HG03196 (cell line): ENCODE measurements around the gene SLC2A1.

Experiments used
- ATAC-seq: cut with Tn5 transposase; IDR thresholded peaks from one replicate; pipeline ENCODE4 v1.9.1; 2021; ENCODE audit not compliant: unreplicated experiment

The SLC2A1 gene

GRCh38 chr1:42958488-42959319 is at the start of gene SLC2A1:
Gene SLC2A1 (minus strand): TSS chr1:42958868. CDS start chr1:42958651, 217 bp downstream.
- ATAC-seq, result peak; percentile 65

DNA sequence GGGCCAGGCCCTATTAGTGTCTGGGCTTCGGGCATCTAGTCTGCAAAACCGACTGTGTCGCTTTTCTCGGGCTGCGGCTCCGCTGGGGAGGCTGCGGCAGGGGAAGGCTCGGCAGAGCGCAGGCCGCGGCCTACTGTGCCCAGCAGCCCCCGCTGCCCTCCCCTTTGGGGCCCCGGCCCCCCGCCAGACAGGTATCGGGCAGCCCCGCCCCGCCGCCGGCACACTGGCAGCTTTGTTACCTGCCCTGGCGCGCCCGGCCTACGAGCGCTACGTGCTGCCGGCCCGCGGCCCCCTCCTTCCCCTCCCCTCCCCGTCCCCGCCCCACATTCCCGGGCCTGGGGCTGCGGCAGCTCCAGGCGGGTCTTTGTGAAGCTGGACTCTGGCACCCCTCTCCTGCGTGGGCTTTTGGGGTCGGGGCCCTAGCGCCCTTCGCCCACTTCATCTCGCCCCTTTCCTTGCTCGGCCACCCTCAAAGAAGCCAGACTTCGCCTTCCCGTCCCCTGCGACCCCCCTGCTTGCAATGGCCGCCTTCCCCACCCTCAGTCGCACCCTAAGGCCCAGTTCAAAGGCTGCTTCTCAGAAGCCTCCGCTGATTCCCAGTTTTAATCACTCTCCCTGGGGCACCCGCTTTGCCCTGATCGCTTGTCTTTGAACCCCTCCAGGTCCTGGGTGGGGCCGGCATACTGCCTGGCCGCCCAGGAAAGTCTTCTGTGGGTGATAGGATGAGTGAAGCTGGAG is 48.9 kb upstream of the SLC2A1 start:
- no peak for ATAC-seq

DNA sequence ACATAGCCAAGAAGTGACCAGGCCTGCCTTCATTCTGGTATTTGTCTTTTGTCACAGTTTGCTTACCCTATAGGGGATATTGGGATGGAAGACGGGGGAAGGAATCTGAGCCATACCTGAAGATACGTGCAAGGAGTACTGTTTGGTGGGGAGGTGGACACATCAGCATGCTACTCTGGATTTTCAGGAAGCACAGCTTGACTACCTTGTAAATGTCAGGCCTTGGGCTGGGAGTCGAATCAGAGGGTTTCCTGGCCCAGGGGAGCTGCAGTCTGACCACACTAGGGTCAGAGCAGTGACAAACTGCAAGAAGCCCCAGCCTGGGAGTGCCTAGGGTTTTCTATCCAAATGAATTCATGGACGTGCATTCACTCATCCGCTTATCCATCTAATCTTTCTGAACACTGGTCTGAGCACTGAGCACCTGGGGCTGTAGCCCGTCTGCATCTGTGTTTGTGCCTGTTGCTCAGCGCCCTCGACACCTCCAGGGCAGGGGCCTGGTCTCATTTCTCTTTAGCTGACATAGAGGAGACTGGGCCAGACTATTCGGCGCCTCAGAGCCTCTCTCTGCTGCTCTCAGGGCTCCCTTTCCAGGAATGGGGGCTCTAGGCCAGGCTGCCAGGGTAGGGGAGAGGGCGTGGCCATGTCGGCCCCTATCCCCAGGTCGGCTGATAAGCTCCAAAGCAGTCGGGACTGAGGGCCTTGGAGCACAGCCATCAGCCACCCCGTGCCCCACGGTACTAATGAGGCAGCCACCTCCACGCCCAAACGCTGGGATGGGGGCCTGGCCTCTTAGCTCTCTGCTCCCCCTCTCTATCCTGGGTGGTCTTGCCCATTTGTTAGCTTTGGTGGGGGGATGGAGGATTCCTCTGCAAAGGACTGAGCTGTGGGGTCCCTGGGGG is 47.0 kb upstream of the SLC2A1 start:
- no peak for ATAC-seq

DNA sequence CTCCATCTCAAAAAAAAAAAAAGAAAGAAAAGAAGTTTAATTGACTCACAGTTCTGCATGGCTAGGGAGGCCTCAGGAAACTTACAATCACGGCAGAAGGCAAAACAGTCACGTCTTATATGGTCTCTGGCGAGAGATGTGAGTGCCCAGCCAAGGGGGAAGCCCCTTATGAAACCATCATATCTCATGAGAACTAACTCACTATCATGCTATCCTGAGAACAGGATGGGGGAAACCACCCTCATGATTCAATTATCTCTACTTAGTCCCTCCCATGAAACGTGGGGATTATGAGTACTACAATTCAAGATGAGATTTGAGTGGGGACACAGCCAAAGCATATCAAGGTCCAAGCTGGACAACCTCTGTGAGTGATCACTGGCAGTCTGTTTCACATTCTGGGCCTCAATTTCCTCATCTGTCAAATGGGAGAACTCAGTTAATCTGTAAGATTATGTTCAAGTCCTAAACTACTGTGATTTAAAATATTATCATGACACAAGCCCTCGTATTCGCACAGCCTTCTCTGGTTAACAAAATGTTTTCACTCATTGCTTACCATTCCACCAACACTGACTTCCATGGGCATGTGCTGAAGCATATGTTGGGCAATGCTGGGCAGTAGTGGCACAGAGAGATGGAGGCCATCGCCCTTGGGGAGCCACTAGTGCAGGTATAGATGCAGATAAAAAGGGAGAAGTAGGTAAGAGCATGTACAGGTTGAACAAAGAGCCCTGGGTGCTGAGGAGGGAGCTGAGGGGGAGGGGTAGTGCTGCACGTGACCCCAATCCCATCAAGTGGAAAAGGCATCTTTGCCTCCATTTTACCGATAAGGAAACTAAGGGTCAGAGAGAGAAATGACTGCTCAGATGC is 46.2 kb upstream of the SLC2A1 start:
- no peak for ATAC-seq

DNA sequence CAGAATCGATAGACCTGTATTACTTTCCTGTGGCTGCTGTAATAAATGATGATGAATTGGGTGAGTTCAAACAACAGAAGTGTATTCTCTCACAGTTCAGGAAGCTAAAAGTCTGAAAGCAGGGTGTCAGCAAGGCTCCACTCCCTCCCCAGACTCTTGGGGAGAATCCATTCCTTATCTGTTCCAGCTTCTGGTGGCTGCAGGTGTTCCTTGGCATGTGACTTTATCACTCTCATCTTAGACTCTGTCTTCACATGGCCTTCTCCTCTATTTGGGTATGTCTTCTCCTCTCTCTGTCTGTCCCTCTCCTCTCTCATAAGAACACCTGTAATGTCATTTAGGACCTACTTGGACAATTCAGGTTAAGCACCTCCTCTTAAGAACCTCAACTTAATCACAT is 44.1 kb upstream of the SLC2A1 start:
- ATAC-seq, result no peak

- ATAC-seq, result no peak
Measured at GRCh38 chr1:43002116-43002515, 43.4 kb upstream of the SLC2A1 start.

DNA sequence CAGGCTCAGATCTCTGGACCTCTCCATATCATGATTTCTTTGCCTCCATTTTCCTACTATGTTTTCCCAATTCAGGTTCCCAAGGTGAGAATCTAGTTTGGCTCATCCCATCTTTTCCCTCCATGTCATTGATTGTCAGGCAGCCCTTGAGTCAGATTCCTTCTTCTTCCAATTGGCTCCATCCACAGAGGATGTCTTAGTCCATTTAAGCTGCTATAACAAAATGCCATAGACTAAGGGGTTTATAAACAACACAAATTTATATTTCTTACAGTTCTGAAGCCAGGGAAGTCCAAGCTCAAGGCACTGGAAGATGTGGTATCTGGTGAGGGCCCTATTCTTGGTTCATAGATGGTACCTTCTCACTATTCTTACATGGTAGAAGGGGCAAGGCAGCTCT is 42.8 kb upstream of the SLC2A1 start:
- no peak for ATAC-seq

GRCh38 chr1:43000271-43000670 is 41.6 kb upstream of the SLC2A1 start:
- ATAC-seq, result no peak

- ATAC-seq, result no peak
Measured at GRCh38 chr1:42999308-42999707, 40.6 kb upstream of the SLC2A1 start.

GRCh38 chr1:42998386-42998785 is 39.7 kb upstream of the SLC2A1 start:
- ATAC-seq, result no peak

GRCh38 chr1:42996384-42996970 is 37.8 kb upstream of the SLC2A1 start:
- ATAC-seq, result no peak

GRCh38 chr1:42993502-42994136 is 35.0 kb upstream of the SLC2A1 start:
- no peak for ATAC-seq

DNA sequence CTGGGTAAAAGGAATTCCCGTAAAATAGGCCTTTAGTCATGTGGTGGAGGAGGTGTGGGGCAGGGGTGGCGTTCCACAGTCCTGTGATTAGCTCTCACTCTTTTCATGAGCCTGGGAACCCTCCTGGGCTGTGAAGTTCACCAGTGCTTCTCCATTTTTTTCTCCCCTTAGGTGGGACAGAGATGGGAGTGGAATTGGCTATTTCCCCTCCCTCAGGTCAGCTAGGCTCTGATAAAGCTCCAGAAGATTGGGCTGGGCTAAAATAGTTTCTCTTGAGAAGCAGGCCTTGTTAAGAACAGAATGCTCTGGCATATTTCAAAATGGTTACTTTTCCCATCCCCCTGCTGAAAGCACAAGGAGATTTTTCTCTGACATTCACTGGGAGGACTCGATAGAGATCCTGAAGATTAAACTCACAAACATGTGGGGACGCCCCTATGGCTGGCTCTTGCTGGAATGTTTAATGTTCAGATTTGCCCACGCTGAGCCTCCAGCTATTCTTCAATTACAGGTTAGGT is 33.4 kb upstream of the SLC2A1 start:
- ATAC-seq, result no peak

- no peak for ATAC-seq
Measured at GRCh38 chr1:42990757-42991346, 32.2 kb upstream of the SLC2A1 start.

GRCh38 chr1:42983693-42984092 is 25.0 kb upstream of the SLC2A1 start:
- ATAC-seq, result no peak

DNA sequence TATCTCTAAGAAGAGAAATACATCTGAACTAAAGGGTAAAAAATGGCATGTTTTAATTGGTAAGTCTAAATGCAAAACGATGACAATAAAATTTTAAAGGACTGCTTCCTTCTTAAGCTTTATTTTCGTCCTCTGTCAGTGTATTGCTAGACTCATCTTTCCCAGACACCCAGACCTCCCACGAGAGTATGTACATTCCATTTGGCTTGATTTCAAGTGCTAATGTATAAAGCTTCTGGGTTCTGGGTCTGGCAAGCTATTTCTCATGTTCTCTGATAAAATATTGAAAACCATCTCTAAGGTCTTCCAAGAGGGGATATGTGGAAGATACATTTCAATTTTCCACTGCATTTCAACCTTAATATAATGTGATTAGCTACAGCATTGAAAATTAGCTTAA is 24.6 kb upstream of the SLC2A1 start:
- no peak for ATAC-seq

- no peak for ATAC-seq
Measured at GRCh38 chr1:42982641-42983040, 24.0 kb upstream of the SLC2A1 start.

DNA sequence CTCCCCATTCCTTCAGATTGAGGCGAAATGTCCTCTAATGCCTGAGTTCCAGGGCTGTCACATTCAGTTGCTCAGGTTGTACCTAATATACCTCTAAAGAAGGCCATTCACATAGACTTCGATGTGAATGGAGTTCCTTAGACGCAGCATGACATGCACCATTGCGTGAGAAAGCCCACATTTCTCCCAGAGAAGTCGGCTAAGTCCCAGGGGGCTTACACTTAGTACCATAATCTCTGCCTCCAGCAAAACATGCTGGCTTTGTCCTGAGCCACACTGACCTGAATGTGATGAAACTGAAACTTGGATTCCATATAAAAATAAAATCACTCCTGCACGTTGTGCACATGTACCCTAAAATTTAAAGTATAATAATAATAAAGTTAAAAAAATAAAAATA is 23.2 kb upstream of the SLC2A1 start:
- ATAC-seq, result no peak

DNA sequence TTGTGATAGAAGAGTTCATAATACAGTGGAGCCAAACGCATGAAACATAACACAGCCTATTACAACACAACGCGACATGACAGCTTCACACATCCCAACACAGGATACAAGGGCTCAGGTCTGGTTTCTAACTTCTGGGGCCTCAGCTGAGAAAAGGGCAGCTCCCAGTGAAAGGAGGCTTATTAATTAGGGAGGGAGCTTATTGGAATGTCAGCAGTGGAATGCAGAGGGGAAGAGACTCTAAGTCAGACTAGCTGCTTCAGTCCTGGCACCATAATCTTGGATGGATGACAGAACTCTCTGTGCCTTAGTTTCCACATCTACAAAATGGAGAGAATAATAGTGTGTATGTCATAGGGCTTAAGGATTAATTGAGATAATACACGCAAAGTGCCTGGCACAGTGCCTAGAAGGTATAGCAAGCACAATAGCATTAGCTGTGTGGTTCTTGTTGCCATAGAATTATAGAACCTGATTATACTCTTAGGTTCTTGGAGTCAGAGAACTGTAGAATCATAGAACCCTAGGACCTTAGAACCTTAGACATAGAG is 22.7 kb upstream of the SLC2A1 start:
- no peak for ATAC-seq
